Measurements from ENCODE around the gene MED8. TPM values are rescaled to one million over a fixed set of nuclear protein-coding genes. Genes with fewer than 3 reads are reported as not detected.

The MED8 gene
- total and polyA plus RNA-seq, 2 of the 4 experiments (the other 2 are of a cell fraction), result 61.1 to 120 TPM

- CTCF ChIA-PET, result no interaction called here
- no peaks in the 10 kb centered on the region; the same call in 1 of the 2 replicates for H4K20me1 ChIP-seq (ENCODE audit: insufficient read depth, low read length)
- no peak overlapping the region for H3K18ac ChIP-seq (ENCODE audit: low read depth, low read length)
- H2BK5ac ChIP-seq (ENCODE audit: low read depth, low read length, poor library complexity, severe bottlenecking), result no peak overlapping the region
- no CpG with 5 or more reads among the region's 1 CpG for WGBS, 2 experiments (ENCODE audit: extremely low coverage in 2 of 2, insufficient read length in 1 of 2)
- H3K4me1 ChIP-seq (ENCODE audit: control insufficient read depth, insufficient read depth, low read length), result no peaks in the 10 kb centered on the region
- H2AK5ac ChIP-seq (ENCODE audit: low read depth, low read length), result no peak overlapping the region
- no peak overlapping the region for H2AK9ac ChIP-seq (replicated peaks; ENCODE audit: low read depth, low read length, poor library complexity)
- BruUV-seq (replicated peaks), result no TSS peak
- ATAC-seq (ENCODE audit: low read depth) (no peak), DNase-seq (no peak)
- no peak overlapping the region for H3K4me3 ChIP-seq (ENCODE audit: insufficient read depth, low read depth, low read length)
- H2BK120ac ChIP-seq (ENCODE audit: low read depth, low read length), result no peak overlapping the region
- H3K14ac ChIP-seq (replicated peaks; ENCODE audit: low read depth, low read length), result no peak overlapping the region
- no peak overlapping the region for H3K27ac ChIP-seq (ENCODE audit: insufficient read depth, low read length)
- H3K23ac ChIP-seq (ENCODE audit: low read depth, low read length), result no peak overlapping the region
- 0 out of 2 replicates have a peak, but pooled peaks cover 3% of the 10 kb centered on the region for H3K9me1 ChIP-seq (ENCODE audit: insufficient read depth, low read length)
- H4K5ac ChIP-seq (ENCODE audit: low read depth, low read length), result no peak overlapping the region
- no peak overlapping the region for H2BK20ac ChIP-seq (ENCODE audit: low read depth, low read length)
- no peak overlapping the region for H3K56ac ChIP-seq (ENCODE audit: extremely low read depth, insufficient read depth, low read length)
- H3K79me1 ChIP-seq (ENCODE audit: low read depth in 1 of 2, low read length in 2 of 2), result peaks cover 32 to 74% of the 10 kb centered on the region in 2 experiments
- no peak overlapping the region for H4K91ac ChIP-seq (ENCODE audit: insufficient read depth, low read depth, low read length)
- intact Hi-C loops (cut with micrococcal nuclease) (no loop called here), dilution Hi-C loops (cut with HindIII; ENCODE audit: low sequenced_read_pairs, unreplicated experiment) (no loop called here), in situ Hi-C loops (cut with MboI; ENCODE audit: low sequenced_read_pairs) (no loop called here)
- POLR2A ChIA-PET (ENCODE audit: unreplicated experiment), result no interaction called here
- H3K27me3 ChIP-seq (ENCODE audit: control insufficient read depth, insufficient read depth, low read length), result no peaks in the 10 kb centered on the region
- H3K9me3 ChIP-seq (ENCODE audit: control insufficient read depth, insufficient read depth, low read length), result no peaks in the 10 kb centered on the region
- no peak overlapping the region for H4K8ac ChIP-seq (ENCODE audit: low read depth in 2 of 2, low read length in 2 of 2)
- H3K4me2 ChIP-seq (ENCODE audit: low read depth, low read length), result no peak overlapping the region
- TF ChIP-seq MXI1 (IDR thresholded peaks at IDR 0.05; ENCODE audit: borderline replicate concordance, low read depth, low read length) (no peak), RCOR1 (IDR thresholded peaks at IDR 0.05; ENCODE audit: insufficient replicate concordance, low read length) (no peak), USF2 (IDR thresholded peaks at IDR 0.05; ENCODE audit: low read depth, low read length) (no peak), RFX5 (IDR thresholded peaks at IDR 0.05; ENCODE audit: low read depth, low read length) (no peak), CEBPB (IDR thresholded peaks at IDR 0.05; ENCODE audit: low read depth, low read length) (no peak), FOS (IDR thresholded peaks at IDR 0.05; ENCODE audit: low read depth, low read length) (no peak), RAD21 (IDR thresholded peaks at IDR 0.05; ENCODE audit: low read length) (no peak), MAFK (IDR thresholded peaks at IDR 0.05; ENCODE audit: low read depth, low read length) (no peak), MAZ (IDR thresholded peaks at IDR 0.05; ENCODE audit: borderline replicate concordance, low read depth, low read length) (no peak), CHD1 (IDR thresholded peaks at IDR 0.05; ENCODE audit: low read depth, low read length) (no peak), POLR2A (IDR thresholded peaks at IDR 0.05; ENCODE audit: low read depth, low read length) (no peak), BHLHE40 (IDR thresholded peaks at IDR 0.05; ENCODE audit: low read depth, low read length) (no peak), SMC3 (IDR thresholded peaks at IDR 0.05; ENCODE audit: low read depth, low read length) (no peak), NFE2L2 (IDR thresholded peaks at IDR 0.05; ENCODE audit: low read depth, low read length) (no peak), ELK1 (IDR thresholded peaks at IDR 0.05; ENCODE audit: borderline replicate concordance, low read depth, low read length) (no peak), CTCF (conservative IDR thresholded peaks at IDR 0.05; ENCODE audit: low read depth, low read length) (no peak)
- no peak overlapping the region for H2BK15ac ChIP-seq (ENCODE audit: low read depth, low read length)
- H3K4ac ChIP-seq (ENCODE audit: low read depth, low read length), result no peak overlapping the region
- no peak overlapping the region for H3K9ac ChIP-seq (ENCODE audit: low read depth, low read length)
- no peak overlapping the region for H2AFZ ChIP-seq (replicated peaks; ENCODE audit: low read length, poor library complexity)
- H3K36me3 ChIP-seq (ENCODE audit: control insufficient read depth, insufficient read depth, low read length), result peaks cover 4% of the 10 kb centered on the region
Observed at GRCh38 chr1:43396059-43396458, 6.5 kb upstream of the MED8 start.

Data from IMR-90 (cell line).